Kidney epithelial cell (primary cell): ENCODE data around the gene ATR. TPM values are rescaled to one million over a fixed set of nuclear protein-coding genes. Genes with fewer than 3 reads are reported as not detected.
"Not testable (repeated sequence)": the region's sequence is repeated elsewhere in the genome, so short reads cannot be mapped to it uniquely, and the experiment has no call there.

Experiments used
- DNase-seq: peaks from one replicate; pipeline ENCODE4 v3.0.0-alpha.2; 2010; ENCODE audit warnings: low read depth
- H3K27me3 ChIP-seq: 2 replicates; pipeline ENCODE4 v1.6.0; 2011; ENCODE audit warnings: low read length; ENCODE audit not compliant: control insufficient read depth, insufficient read depth
- H3K36me3 ChIP-seq: 2 replicates; pipeline ENCODE4 v1.5.1; 2011; ENCODE audit warnings: low read length; ENCODE audit not compliant: control insufficient read depth, insufficient read depth
- H3K4me3 ChIP-seq: 2 replicates; pipeline ENCODE4 v1.5.1; 2011; ENCODE audit warnings: low read depth, mild to moderate bottlenecking, control low read depth, low read length
- CTCF ChIP-seq: IDR thresholded peaks from 2 replicates; pipeline ENCODE4 v1.5.1; 2011; ENCODE audit warnings: mild to moderate bottlenecking, moderate library complexity, low read length, control low read depth, inconsistent platforms; ENCODE audit not compliant: insufficient read depth, poor library complexity, severe bottlenecking
- total RNA-seq: library from RNA; depleted of rRNA; stranded (reverse); fragments of >200 nt; gene quantifications from 2 replicates; pipeline ENCODE4 v1.2.3, GENCODE V29; 2015

ATR gene
- total RNA-seq, 1 donor from 2014 or later, result 23.6 TPM

- H3K36me3 ChIP-seq, result no peaks in the 10 kb centered on the region
- H3K27me3 ChIP-seq, result no peaks in the 10 kb centered on the region
- no peak overlapping the region for H3K4me3 ChIP-seq
- no peak for DNase-seq
- no peak for TF ChIP-seq CTCF
Measured at GRCh38 chr3:142418926-142419592, 159.5 kb downstream of the ATR start.

- Histone ChIP-seq H3K27me3 (no peaks in the 10 kb centered on the region), H3K4me3 (no peak overlapping the region), H3K36me3 (peaks cover 2% of the 10 kb centered on the region)
- TF ChIP-seq CTCF, result no peak
- DNase-seq, result no peak
Measured at GRCh38 chr3:142417302-142417701, 161.2 kb downstream of the ATR start.

GRCh38 chr3:142400537-142400936 is 178.0 kb downstream of the ATR start:
- not testable (repeated sequence) for H3K4me3 ChIP-seq, H3K36me3 ChIP-seq, H3K27me3 ChIP-seq, DNase-seq

Other genes with a start within 250 kb of the ATR start
- 16.9 and 18.8 TPM in 2 replicates for gene XRN1, start 130.7 kb downstream of the ATR start, total RNA-seq
- 15.6 and 21.8 TPM in 2 replicates for gene PLS1, start 17.7 kb upstream of the ATR start, total RNA-seq
- 5.6 and 10.3 TPM in 2 replicates for gene TRPC1, start 145.3 kb upstream of the ATR start, total RNA-seq